Epithelial cell of prostate (primary cell): Measurements from ENCODE around the gene ALX4.

Experiments
- DNase-seq: peaks from one replicate; pipeline ENCODE4 v3.0.0-alpha.2; 2011; ENCODE audit warnings: low read depth, low spot score
- H3K27ac ChIP-seq: fragments of 450-650 bp; 2 replicates; pipeline ENCODE4 v1.5.1; 2017; ENCODE audit warnings: mild to moderate bottlenecking

ALX4 gene

GRCh38 chr11:44304091-44305025 is 5.6 kb downstream of the ALX4 start:
- no peak for DNase-seq
- H3K27ac ChIP-seq = no peak overlapping the region

- H3K27ac ChIP-seq = no peak overlapping the region
- no peak for DNase-seq
Measured at GRCh38 chr11:44303401-44303938, 6.5 kb downstream of the ALX4 start.

GRCh38 chr11:44301564-44302271 is 8.2 kb downstream of the ALX4 start:
- DNase-seq = no peak
- no peak overlapping the region for H3K27ac ChIP-seq

GRCh38 chr11:44300844-44301563 is 8.9 kb downstream of the ALX4 start:
- H3K27ac ChIP-seq = no peak overlapping the region

GRCh38 chr11:44298862-44299261 is 11.1 kb downstream of the ALX4 start:
- no peak overlapping the region for H3K27ac ChIP-seq
- DNase-seq = no peak

More at GRCh38 chr11:44300844-44301563, 8.9 kb downstream of the ALX4 start:
- no peak for DNase-seq

- no peak for DNase-seq
- no peak overlapping the region for H3K27ac ChIP-seq
Measured at GRCh38 chr11:44290208-44290607, 19.7 kb downstream of the ALX4 start.

GRCh38 chr11:44288133-44288526 is 21.8 kb downstream of the ALX4 start:
- H3K27ac ChIP-seq = no peak overlapping the region
- DNase-seq = no peak

- no peak overlapping the region for H3K27ac ChIP-seq
- DNase-seq = no peak
Measured at GRCh38 chr11:44286911-44287310, 23.0 kb downstream of the ALX4 start.

- DNase-seq = no peak
- no peak overlapping the region for H3K27ac ChIP-seq
Measured at GRCh38 chr11:44286268-44286880, 23.6 kb downstream of the ALX4 start.

- no peak for DNase-seq
- H3K27ac ChIP-seq = no peak overlapping the region
Measured at GRCh38 chr11:44285756-44286155, 24.2 kb downstream of the ALX4 start.

GRCh38 chr11:44282620-44283019 is 27.3 kb downstream of the ALX4 start:
- no peak for DNase-seq
- H3K27ac ChIP-seq = no peak overlapping the region

- H3K27ac ChIP-seq = no peak overlapping the region
Measured at GRCh38 chr11:44281151-44281550, 28.8 kb downstream of the ALX4 start.

GRCh38 chr11:44280257-44280656 is 29.7 kb downstream of the ALX4 start:
- no peak for DNase-seq

More at GRCh38 chr11:44281151-44281550, 28.8 kb downstream of the ALX4 start:
- DNase-seq = no peak

GRCh38 chr11:44279483-44279882 is 30.5 kb downstream of the ALX4 start:
- no peak for DNase-seq
- H3K27ac ChIP-seq = no peak overlapping the region

More at GRCh38 chr11:44280257-44280656, 29.7 kb downstream of the ALX4 start:
- H3K27ac ChIP-seq = no peak overlapping the region

- no peak for DNase-seq
- H3K27ac ChIP-seq = no peak overlapping the region
Measured at GRCh38 chr11:44277196-44278090, 32.5 kb downstream of the ALX4 start.

GRCh38 chr11:44275961-44276550 is 33.9 kb downstream of the ALX4 start:
- DNase-seq = no peak
- no peak overlapping the region for H3K27ac ChIP-seq

GRCh38 chr11:44275241-44275640 is 34.7 kb downstream of the ALX4 start:
- DNase-seq = no peak
- no peak overlapping the region for H3K27ac ChIP-seq

- DNase-seq = no peak
- no peak overlapping the region for H3K27ac ChIP-seq
Measured at GRCh38 chr11:44274404-44274803, 35.5 kb downstream of the ALX4 start.

- H3K27ac ChIP-seq = no peak overlapping the region
- no peak for DNase-seq
Measured at GRCh38 chr11:44271286-44271685, 38.7 kb downstream of the ALX4 start.
